H1 (cell line): ENCODE data around the gene GDPD4. TPM values are rescaled to one million over a fixed set of nuclear protein-coding genes. Genes with fewer than 3 reads are reported as not detected.

Experiments
- CTCF ChIA-PET: fragments of 300-600 bp; sonication (Branson Sonifier 250); formaldehyde crosslinking; loops from one replicate; lab custom pipeline; 2021; ENCODE audit not compliant: partially characterized antibody; lab: Charles Lee
- POLR2A ChIA-PET: fragments of 300-600 bp; sonication (Branson Sonifier 250); formaldehyde crosslinking; loops from one replicate; lab custom pipeline; 2021; ENCODE audit warnings: inconsistent platforms; ENCODE audit not compliant: partially characterized antibody; lab: Charles Lee
- DNase-seq, 2 experiments: peaks; one replicate each; pipeline versions ENCODE4 v3.0.0 to v3.0.0-alpha.2; 2010 to 2022; ENCODE audit warnings: low spot score in 2 of 2, low read depth in 1 of 2, mixed read lengths in 1 of 2
- FAIRE-seq: peaks from 2 replicates; lab custom pipeline; 2011; peaks lifted over from hg19 to GRCh38; lab: Jason Lieb, UNC
- H2AFZ ChIP-seq: 2 replicates; pipeline ENCODE4 v1.8.1; 2012; ENCODE audit warnings: low read length, inconsistent platforms
- H2AK5ac ChIP-seq: 2 replicates; pipeline ENCODE4 v1.6.1; 2013; ENCODE audit warnings: low read depth, low read length
- H2BK120ac ChIP-seq: replicated peaks from 2 replicates; pipeline ENCODE3; 2013; ENCODE audit warnings: low read depth, low read length, inconsistent platforms
- H2BK12ac ChIP-seq: 2 replicates; pipeline ENCODE4 v1.6.1; 2013; ENCODE audit warnings: low read depth, low read length
- H2BK15ac ChIP-seq: 2 replicates; pipeline ENCODE4 v1.6.1; 2013; ENCODE audit warnings: low read length
- H2BK20ac ChIP-seq: 2 replicates; pipeline ENCODE4 v1.6.1; 2013; ENCODE audit warnings: low read length
- H2BK5ac ChIP-seq: 2 replicates; pipeline ENCODE4 v1.6.1; 2013; ENCODE audit warnings: low read depth, low read length
- H3K14ac ChIP-seq: 2 replicates; pipeline ENCODE4 v1.6.1; 2013; ENCODE audit warnings: inconsistent platforms; ENCODE audit not compliant: insufficient read length
- H3K18ac ChIP-seq: 2 replicates; pipeline ENCODE4 v1.6.1; 2013; ENCODE audit warnings: low read length; ENCODE audit errors: extremely low read depth
- H3K23ac ChIP-seq: 2 replicates; pipeline ENCODE4 v1.6.1; 2013; ENCODE audit warnings: inconsistent platforms; ENCODE audit not compliant: insufficient read length
- H3K23me2 ChIP-seq: 2 replicates; pipeline ENCODE4 v1.6.1; 2013; ENCODE audit warnings: low read depth, low read length
- H3K27ac ChIP-seq: 2 replicates; pipeline ENCODE4 v1.6.1; 2011; ENCODE audit warnings: low read depth, low read length, inconsistent platforms
- H3K27me3 ChIP-seq, 4 experiments: replicated peaks in 1 of 4; 1 replicate in 1 of 4; 2 replicates in 3 of 4; pipeline versions ENCODE4 v1.6.1 to v1.8.1; 2011 to 2013; ENCODE audit warnings: low read length in 3 of 4, mild to moderate bottlenecking in 3 of 4, inconsistent platforms in 2 of 4, mixed read lengths in 2 of 4, moderate library complexity in 1 of 4; ENCODE audit not compliant: control insufficient read depth in 3 of 4, insufficient read depth in 3 of 4; ENCODE audit errors: extremely low read depth in 1 of 4
- H3K36me3 ChIP-seq, 4 experiments: 2 replicates each; pipeline versions ENCODE4 v1.6.1 to v1.8.1; 2011 to 2013; ENCODE audit warnings: mild to moderate bottlenecking in 4 of 4, low read length in 3 of 4, moderate library complexity in 2 of 4, control low read depth in 1 of 4, inconsistent platforms in 1 of 4; ENCODE audit not compliant: insufficient read depth in 4 of 4, control insufficient read depth in 2 of 4
- H3K4ac ChIP-seq: replicated peaks from 2 replicates; pipeline ENCODE3; 2013; ENCODE audit warnings: low read length, low read depth, mixed read lengths, inconsistent platforms; ENCODE audit not compliant: insufficient read length
- H3K4me1 ChIP-seq, 4 experiments: replicated peaks in 1 of 4; 1 replicate in 1 of 4; 2 replicates in 3 of 4; pipeline versions ENCODE4 v1.6.1 to v1.8.1; 2011 to 2013; ENCODE audit warnings: low read length in 3 of 4, inconsistent platforms in 2 of 4, mixed read lengths in 1 of 4; ENCODE audit not compliant: insufficient read depth in 4 of 4, control insufficient read depth in 3 of 4
- H3K4me2 ChIP-seq, 2 experiments: 2 replicates each; pipeline versions ENCODE4 v1.6.1 to v1.8.1; 2011 to 2013; ENCODE audit warnings: low read depth in 2 of 2, low read length in 2 of 2, control low read depth in 1 of 2, inconsistent platforms in 1 of 2, mild to moderate bottlenecking in 1 of 2; ENCODE audit not compliant: insufficient read depth in 1 of 2
- H3K4me3 ChIP-seq, 4 experiments: fragments of 200-600, 300-600 bp in 1 of 4; sonication (generic), shearing (Covaris generic), sonication (Bioruptor Twin) in 1 of 4; 2 replicates each; pipeline versions ENCODE4 v1.5.1 to v1.8.1; 2011 to 2016; ENCODE audit warnings: low read length in 4 of 4, low read depth in 3 of 4, control low read depth in 2 of 4, inconsistent platforms in 2 of 4, mild to moderate bottlenecking in 2 of 4, mixed read lengths in 1 of 4, moderate library complexity in 1 of 4; ENCODE audit not compliant: insufficient read depth in 2 of 4; ENCODE audit errors: extremely low read depth in 1 of 4
- H3K56ac ChIP-seq: replicated peaks from 2 replicates; pipeline ENCODE3; 2013; ENCODE audit warnings: low read depth, mild to moderate bottlenecking, mixed read lengths, low read length, inconsistent platforms; ENCODE audit not compliant: insufficient read length
- H3K79me1 ChIP-seq: 2 replicates; pipeline ENCODE4 v1.6.1; 2013; ENCODE audit warnings: low read depth, low read length, control low read depth
- H3K79me2 ChIP-seq, 2 experiments: 2 replicates each; pipeline versions ENCODE4 v1.6.1 to v1.8.1; 2012 to 2013; ENCODE audit warnings: low read length in 2 of 2, mild to moderate bottlenecking in 2 of 2, inconsistent platforms in 1 of 2; ENCODE audit not compliant: insufficient read depth in 2 of 2, control insufficient read depth in 1 of 2
- H3K9ac ChIP-seq, 4 experiments: replicated peaks in 1 of 4; 1 replicate in 1 of 4; 2 replicates in 3 of 4; pipeline versions ENCODE4 v1.6.1 to v1.8.1; 2011 to 2013; ENCODE audit warnings: low read depth in 3 of 4, low read length in 3 of 4, control low read depth in 2 of 4, mild to moderate bottlenecking in 2 of 4, moderate library complexity in 2 of 4, inconsistent platforms in 1 of 4; ENCODE audit errors: extremely low read depth in 1 of 4
- H3K9me3 ChIP-seq, 2 experiments: 2 replicates each; pipeline versions ENCODE4 v1.6.1 to v1.8.1; 2012 to 2013; ENCODE audit warnings: mild to moderate bottlenecking in 2 of 2, moderate library complexity in 2 of 2, control low read depth in 1 of 2, inconsistent platforms in 1 of 2, low read depth in 1 of 2, low read length in 1 of 2, mixed read lengths in 1 of 2; ENCODE audit not compliant: insufficient read depth in 2 of 2
- H4K20me1 ChIP-seq, 2 experiments: replicated peaks in 1 of 2; 2 replicates each; pipeline versions ENCODE3 to v1.8.1; 2011 to 2013; ENCODE audit warnings: inconsistent platforms in 2 of 2, low read length in 2 of 2, mild to moderate bottlenecking in 1 of 2; ENCODE audit not compliant: insufficient read depth in 2 of 2, control insufficient read depth in 1 of 2
- H4K5ac ChIP-seq: 2 replicates; pipeline ENCODE4 v1.6.1; 2013; ENCODE audit warnings: low read length, low read depth, mixed read lengths, inconsistent platforms; ENCODE audit not compliant: insufficient read length
- H4K8ac ChIP-seq: 2 replicates; pipeline ENCODE4 v1.8.0; 2013; ENCODE audit warnings: mild to moderate bottlenecking, moderate library complexity, low read length, inconsistent platforms; ENCODE audit not compliant: insufficient read depth; ENCODE audit errors: extremely low read depth
- H4K91ac ChIP-seq: replicated peaks from 2 replicates; pipeline ENCODE3; 2013; ENCODE audit warnings: low read length, mixed read lengths, inconsistent platforms; ENCODE audit not compliant: insufficient read length
- TCF12 ChIP-seq: IDR thresholded peaks from 2 replicates; pipeline ENCODE4 v1.6.1; 2011; ENCODE audit warnings: low read depth, mild to moderate bottlenecking, low read length
- WGBS, 2 experiments: shearing (Covaris generic) in 1 of 2; methylation state at CpG; one replicate each; pipeline versions ENCODE4 v1.1.6 to v1.1.7; 2013 to 2015; ENCODE audit warnings: low lambda C conversion rate in 2 of 2, mixed read lengths in 2 of 2, inconsistent platforms in 1 of 2, low coverage in 1 of 2, missing lambda C conversion rate in 1 of 2; ENCODE audit not compliant: insufficient replicate concordance in 2 of 2, insufficient coverage in 1 of 2, insufficient read length in 1 of 2; ENCODE audit errors: extremely low coverage in 1 of 2, missing lambda C conversion rate in 1 of 2; 5-methylcytosine and 5-hydroxymethylcytosine counted together
- polyA plus RNA-seq, 7 experiments: library from polyadenylated mRNA; depleted of rRNA in 3 of 7; stranded (reverse) in 5 of 7; unstranded in 2 of 7; fragments of >200 nt in 5 of 7; fragments of 200-250 nt in 2 of 7; gene quantifications; 1 replicate in 5 of 7; 2 replicates in 1 of 7; 4 replicates in 1 of 7; pipeline versions ENCODE4 v1.2.1 to v1.2.3, GENCODE V29; 2011 to 2013; ENCODE audit warnings: missing spikeins in 2 of 7, mixed read lengths in 2 of 7
- total RNA-seq: library from RNA; stranded (reverse); fragmentation: NEBNext Ultra II Directional; extraction: Animal tissue kit (Norgen Biotek cat#: 25700); gene quantifications from 2 replicates; pipeline ENCODE4 v1.2.1, GENCODE V29; 2021

GDPD4 gene
- total and polyA plus RNA-seq, 2 of the 8 experiments (the other 6 are each of a cell fraction or from before 2014, with no cell fraction given) = not detected

DNA sequence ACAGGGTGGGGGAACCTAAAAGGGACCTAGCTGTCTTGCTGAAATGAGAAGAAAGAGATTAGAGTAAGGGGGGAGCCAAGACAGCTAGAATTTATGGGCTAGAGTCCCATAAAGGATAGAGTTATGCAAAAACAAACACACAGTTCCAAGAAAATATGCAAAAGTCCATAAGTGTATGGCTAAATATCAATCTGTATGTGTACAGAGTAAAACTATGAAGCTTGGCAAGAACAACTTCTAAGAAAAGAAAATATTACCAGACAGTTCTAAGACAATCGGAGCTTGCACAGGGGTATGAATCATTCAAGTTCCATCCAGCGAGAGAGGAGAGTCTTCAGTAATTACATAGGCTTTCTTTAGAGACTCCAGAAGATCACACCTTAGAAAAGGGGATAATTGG is 41.8 kb downstream of the GDPD4 start:
- no peak overlapping the region for H2BK15ac ChIP-seq
- no peak overlapping the region for H2AFZ ChIP-seq
- ChIA-PET POLR2A (no interaction called here), CTCF (interaction anchor here (1.3 to 1.8 kb wide), 2 partner anchors 11 to 55 kb away, joined by 3 read pairs; no protein-coding TSS in a partner anchor)
- H2BK12ac ChIP-seq = no peak overlapping the region
- no peaks in the 10 kb centered on the region for H3K27me3 ChIP-seq
- no peak for TF ChIP-seq TCF12
- no peak overlapping the region for H3K14ac ChIP-seq
- WGBS, 2 experiments = 94% methylated on average over 2 of the region's 2 CpGs; no CpG with 5 or more reads in 1 of the 2 experiments
- no peaks in the 10 kb centered on the region for H3K79me2 ChIP-seq
- H3K4me2 ChIP-seq = no peak overlapping the region
- no peaks in the 10 kb centered on the region for H3K79me1 ChIP-seq
- H3K9ac ChIP-seq = no peak overlapping the region
- no peak overlapping the region for H3K27ac ChIP-seq
- no peak overlapping the region for H3K4me3 ChIP-seq
- peaks cover 2% of the 10 kb centered on the region; the same call in 1 of the 2 replicates for H3K23me2 ChIP-seq
- H3K4ac ChIP-seq = no peak overlapping the region
- H3K4me1 ChIP-seq = no peaks in the 10 kb centered on the region
- no peaks in the 10 kb centered on the region for H3K36me3 ChIP-seq
- no peak overlapping the region for H3K18ac ChIP-seq
- H4K5ac ChIP-seq = no peak overlapping the region
- H3K56ac ChIP-seq = no peak overlapping the region
- DNase-seq (no peak), FAIRE-seq (no peak)
- H3K23ac ChIP-seq = no peak overlapping the region
- no peak overlapping the region for H2AK5ac ChIP-seq
- H2BK120ac ChIP-seq = no peak overlapping the region
- H4K91ac ChIP-seq = no peak overlapping the region
- 0 out of 4 replicates have a peak, but pooled peaks cover 0 to 3% of the 10 kb centered on the region in 2 experiments for H3K9me3 ChIP-seq
- H4K20me1 ChIP-seq = peaks cover 0 to 1% of the 10 kb centered on the region in 2 experiments
- H4K8ac ChIP-seq = no peak overlapping the region
- no peak overlapping the region for H2BK20ac ChIP-seq
- H2BK5ac ChIP-seq = no peak overlapping the region
